ENCODE measurements around the gene RBBP4. TPM values are rescaled to one million over a fixed set of nuclear protein-coding genes. Genes with fewer than 3 reads are reported as not detected.
"Not testable (repeated sequence)": the region's sequence is repeated elsewhere in the genome, so short reads cannot be mapped to it uniquely, and the experiment has no call there.

Gene RBBP4
- total RNA-seq, 4 donors from 2014 or later: 80.5 to 121 (median 90.5) TPM

GRCh38 chr1:32702599-32703478 is 51.8 kb downstream of the RBBP4 start, which contains the start of gene SYNC:
Gene SYNC, minus strand, starts transcription at chr1:32702770. Its CDS starts 110 bp downstream, at chr1:32702660.
- 2% methylated on average over 4 of the region's 70 CpGs for WGBS
- H3K9me3 ChIP-seq: no peaks in the 10 kb centered on the region
- DNase-seq (ENCODE audit: low spot score in 2 of 2): peak in 1 of 2 donors; percentile 84
- H3K27ac ChIP-seq: peak within 1 kb of the TSS; percentile 87
- peak within 1 kb of the TSS; percentile 81 for H3K4me3 ChIP-seq
- peaks cover 38% of the 10 kb centered on the region for H3K4me1 ChIP-seq
- no peaks in the 10 kb centered on the region for H3K36me3 ChIP-seq
- no peaks in the 10 kb centered on the region for H3K27me3 ChIP-seq
- no peak for TF ChIP-seq POLR2A (IDR thresholded peaks at IDR 0.05)
- TF ChIP-seq POLR2AphosphoS5 (IDR thresholded peaks at IDR 0.05): no peak
- no peak for TF ChIP-seq EP300 (IDR thresholded peaks at IDR 0.05)
- TF ChIP-seq, protein P1, sequence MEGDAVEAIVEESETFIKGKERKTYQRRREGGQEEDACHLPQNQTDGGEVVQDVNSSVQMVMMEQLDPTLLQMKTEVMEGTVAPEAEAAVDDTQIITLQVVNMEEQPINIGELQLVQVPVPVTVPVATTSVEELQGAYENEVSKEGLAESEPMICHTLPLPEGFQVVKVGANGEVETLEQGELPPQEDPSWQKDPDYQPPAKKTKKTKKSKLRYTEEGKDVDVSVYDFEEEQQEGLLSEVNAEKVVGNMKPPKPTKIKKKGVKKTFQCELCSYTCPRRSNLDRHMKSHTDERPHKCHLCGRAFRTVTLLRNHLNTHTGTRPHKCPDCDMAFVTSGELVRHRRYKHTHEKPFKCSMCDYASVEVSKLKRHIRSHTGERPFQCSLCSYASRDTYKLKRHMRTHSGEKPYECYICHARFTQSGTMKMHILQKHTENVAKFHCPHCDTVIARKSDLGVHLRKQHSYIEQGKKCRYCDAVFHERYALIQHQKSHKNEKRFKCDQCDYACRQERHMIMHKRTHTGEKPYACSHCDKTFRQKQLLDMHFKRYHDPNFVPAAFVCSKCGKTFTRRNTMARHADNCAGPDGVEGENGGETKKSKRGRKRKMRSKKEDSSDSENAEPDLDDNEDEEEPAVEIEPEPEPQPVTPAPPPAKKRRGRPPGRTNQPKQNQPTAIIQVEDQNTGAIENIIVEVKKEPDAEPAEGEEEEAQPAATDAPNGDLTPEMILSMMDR (IDR thresholded peaks at IDR 0.05): no peak

GRCh38 chr1:32703479-32704291 is 52.7 kb downstream of the RBBP4 start:
- Histone ChIP-seq H3K9me3 (no peaks in the 10 kb centered on the region), H3K27ac (peak overlapping the region; percentile 87), H3K4me3 (peak overlapping the region; percentile 81), H3K4me1 (peaks cover 38% of the 10 kb centered on the region), H3K27me3 (no peaks in the 10 kb centered on the region), H3K36me3 (no peaks in the 10 kb centered on the region)
- 44% methylated on average over 18 of the region's 18 CpGs for WGBS
- no peak for TF ChIP-seq POLR2AphosphoS5 (IDR thresholded peaks at IDR 0.05)
- DNase-seq (ENCODE audit: low spot score in 2 of 2): peak in 1 of 2 donors; percentile 64

- Histone ChIP-seq H3K36me3 (no peaks in the 10 kb centered on the region), H3K4me1 (peaks cover 38% of the 10 kb centered on the region), H3K9me3 (no peaks in the 10 kb centered on the region), H3K4me3 (no peak overlapping the region), H3K27me3 (no peaks in the 10 kb centered on the region), H3K27ac (no peak overlapping the region)
- 94% methylated on average over 7 of the region's 7 CpGs for WGBS
- TF ChIP-seq POLR2A (IDR thresholded peaks at IDR 0.05) (no peak), POLR2AphosphoS5 (IDR thresholded peaks at IDR 0.05) (no peak), EP300 (IDR thresholded peaks at IDR 0.05) (no peak)
- DNase-seq (ENCODE audit: low spot score in 2 of 2): no peak
Measured at GRCh38 chr1:32705516-32705915, 54.5 kb downstream of the RBBP4 start.

DNA sequence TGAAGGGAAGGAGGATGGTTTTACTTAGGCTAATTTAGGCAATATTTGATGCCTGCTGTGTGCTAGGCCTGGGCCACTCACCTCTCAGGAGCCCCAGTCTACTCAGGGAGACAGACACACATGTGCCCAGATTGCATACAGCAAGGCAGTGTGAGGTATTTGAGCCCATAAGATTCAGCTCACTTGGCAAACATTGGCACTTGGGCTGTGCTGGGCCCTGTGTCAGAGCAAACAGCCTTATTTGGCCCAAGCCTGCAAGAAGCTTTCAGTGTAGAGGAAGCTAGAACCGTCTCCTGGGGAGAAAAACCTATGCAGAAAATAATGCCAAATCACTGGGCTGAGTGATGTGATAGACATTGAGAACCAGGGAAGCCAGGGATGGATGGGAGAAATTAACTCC is 55.5 kb downstream of the RBBP4 start:
- 30% methylated on average over 1 of the region's 1 CpG for WGBS
- H3K27ac ChIP-seq: no peak overlapping the region
- no peak overlapping the region for H3K4me3 ChIP-seq
- peaks cover 31% of the 10 kb centered on the region for H3K4me1 ChIP-seq
- DNase-seq (ENCODE audit: low spot score in 2 of 2): no peak
- no peak for TF ChIP-seq POLR2A (IDR thresholded peaks at IDR 0.05)
- TF ChIP-seq EP300 (IDR thresholded peaks at IDR 0.05): no peak
- TF ChIP-seq, protein P1 (IDR thresholded peaks at IDR 0.05): no peak
- no peak for TF ChIP-seq POLR2AphosphoS5 (IDR thresholded peaks at IDR 0.05)
- H3K9me3 ChIP-seq: no peaks in the 10 kb centered on the region
- H3K27me3 ChIP-seq: no peaks in the 10 kb centered on the region
- H3K36me3 ChIP-seq: no peaks in the 10 kb centered on the region

- TF ChIP-seq, protein P1 (IDR thresholded peaks at IDR 0.05): no peak
- Histone ChIP-seq H3K4me3 (no peak overlapping the region), H3K27ac (no peak overlapping the region), H3K4me1 (peaks cover 13% of the 10 kb centered on the region), H3K9me3 (no peaks in the 10 kb centered on the region), H3K36me3 (no peaks in the 10 kb centered on the region), H3K27me3 (no peaks in the 10 kb centered on the region)
- WGBS: 76% methylated on average over 2 of the region's 2 CpGs
- no peak for DNase-seq (ENCODE audit: low spot score in 2 of 2)
Measured at GRCh38 chr1:32709075-32709474, 58.1 kb downstream of the RBBP4 start.

DNA sequence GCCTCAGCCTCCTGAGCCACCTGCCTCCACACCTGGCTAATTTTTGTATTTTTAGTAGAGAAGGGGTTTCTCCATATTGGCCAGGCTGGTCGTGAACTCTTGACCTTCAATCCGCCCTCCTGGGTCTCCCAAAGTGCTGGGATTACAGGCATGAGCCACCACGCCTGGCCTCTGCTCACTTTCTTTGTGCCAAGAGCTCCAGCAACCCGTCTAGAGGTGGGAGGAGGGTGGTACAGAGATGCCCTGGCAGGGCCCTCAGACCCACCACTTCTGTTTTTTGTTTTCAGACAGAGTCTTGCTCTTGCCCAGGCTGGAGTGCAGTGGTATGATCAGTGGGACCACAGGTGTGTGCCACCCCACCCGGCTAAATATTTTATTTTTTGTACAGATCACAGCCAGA is 58.5 kb downstream of the RBBP4 start:
- H3K27ac ChIP-seq: no peak overlapping the region
- no peak overlapping the region for H3K4me3 ChIP-seq
- DNase-seq (ENCODE audit: low spot score in 2 of 2): no peak
- H3K36me3 ChIP-seq: no peaks in the 10 kb centered on the region
- H3K27me3 ChIP-seq: no peaks in the 10 kb centered on the region
- H3K4me1 ChIP-seq: peaks cover 11% of the 10 kb centered on the region
- TF ChIP-seq, protein P1 (IDR thresholded peaks at IDR 0.05): no peak
- no peak for TF ChIP-seq POLR2A (IDR thresholded peaks at IDR 0.05)
- no peak for TF ChIP-seq POLR2AphosphoS5 (IDR thresholded peaks at IDR 0.05)
- TF ChIP-seq EP300 (IDR thresholded peaks at IDR 0.05): no peak
- 100% methylated on average over 1 of the region's 5 CpGs for WGBS
- no peaks in the 10 kb centered on the region for H3K9me3 ChIP-seq

- not testable (repeated sequence) for H3K27me3 ChIP-seq; DNase-seq (ENCODE audit: low spot score in 2 of 2); H3K36me3 ChIP-seq; H3K27ac ChIP-seq; H3K9me3 ChIP-seq; H3K4me3 ChIP-seq
- WGBS: 74% methylated on average over 4 of the region's 4 CpGs
- H3K4me1 ChIP-seq: peaks cover 17% of the 10 kb centered on the region
Measured at GRCh38 chr1:32711221-32711620, 60.2 kb downstream of the RBBP4 start.

Measured in suprapubic skin (tissue), 4 donors.